Activated CD4-positive, alpha-beta T cell treated with anti-CD3 and anti-CD28 coated beads, Interleukin-2, Interleukin-6, amounts not matched to agents 100 ng/mL and 50 ng/mL, durations not matched to agents 16 hours and 8 hours (primary cell): ENCODE results near the gene POU4F1.

Experiments
- DNase-seq: peaks from one replicate; pipeline ENCODE4 v3.0.0-alpha.2; 2020

POU4F1 gene

GRCh38 chr13:78606471-78607408 is 3.4 kb upstream of the POU4F1 start:
- no peak for DNase-seq

- DNase-seq, result no peak
These were observed 1.6 kb upstream of the POU4F1 start for GRCh38 chr13:78604782-78605611.

GRCh38 chr13:78602561-78603239 is 652 bp downstream of the POU4F1 start:
- DNase-seq, result peak; percentile 30

- no peak for DNase-seq
These were observed 1.3 kb downstream of the POU4F1 start for GRCh38 chr13:78601874-78602560.

- no peak for DNase-seq
These were observed 2.1 kb downstream of the POU4F1 start for GRCh38 chr13:78601124-78601873.

- DNase-seq, result no peak
These were observed 3.0 kb downstream of the POU4F1 start for GRCh38 chr13:78600280-78600883.

- no peak for DNase-seq
These were observed 3.6 kb downstream of the POU4F1 start for GRCh38 chr13:78599645-78600279.

GRCh38 chr13:78598966-78599644 is 4.2 kb downstream of the POU4F1 start:
- DNase-seq, result no peak

- no peak for DNase-seq
These were observed 5.1 kb downstream of the POU4F1 start for GRCh38 chr13:78598116-78598781.

GRCh38 chr13:78597602-78597932 is 5.8 kb downstream of the POU4F1 start:
- DNase-seq, result no peak

- DNase-seq, result no peak
These were observed 6.4 kb downstream of the POU4F1 start for GRCh38 chr13:78596736-78597601.

GRCh38 chr13:78596399-78596735 is 7.0 kb downstream of the POU4F1 start:
- DNase-seq, result no peak

- peak; percentile 46 for DNase-seq
These were observed 7.6 kb downstream of the POU4F1 start for GRCh38 chr13:78595495-78596398.

GRCh38 chr13:78594456-78594975 is 8.8 kb downstream of the POU4F1 start:
- DNase-seq, result no peak

- no peak for DNase-seq
These were observed 9.5 kb downstream of the POU4F1 start for GRCh38 chr13:78593652-78594455.

GRCh38 chr13:78593129-78593528 is 10.2 kb downstream of the POU4F1 start:
- no peak for DNase-seq

- no peak for DNase-seq
These were observed 10.8 kb downstream of the POU4F1 start for GRCh38 chr13:78592584-78592983.
